CD8-positive, alpha-beta memory T cell (primary cell): ENCODE results near the gene PLA2G2F. TPM values are rescaled to one million over a fixed set of nuclear protein-coding genes. Genes with fewer than 3 reads are reported as not detected.
A peak's percentile ranks its signal among the peaks of the same experiment; 100 is the strongest.

ENCODE experiments used
- CTCF ChIA-PET: fragments of 350-600 bp; sonication (Branson Sonifier 250); formaldehyde crosslinking; loops from one replicate; lab custom pipeline; 2021; ENCODE audit warnings: antibody characterized with exemption; lab: Charles Lee
- POLR2A ChIA-PET: fragments of 350-600 bp; sonication (Branson Sonifier 250); formaldehyde crosslinking; loops from one replicate; lab custom pipeline; 2021; ENCODE audit warnings: antibody characterized with exemption; lab: Charles Lee
- DNase-seq, 5 donors: peaks; one replicate each; pipeline versions ENCODE4 v3.0.0 to v3.0.0-alpha.2; 2020 to 2022; ENCODE audit warnings: mixed read lengths in 1 of 5
- H3K27ac ChIP-seq: one replicate; pipeline ENCODE4 v1.7.0; 2013; ENCODE audit warnings: low read depth, mild to moderate bottlenecking, low read length, moderate library complexity
- H3K27me3 ChIP-seq: 2 replicates; pipeline ENCODE4 v1.7.0; 2013; ENCODE audit warnings: low read length, mild to moderate bottlenecking; ENCODE audit not compliant: insufficient read depth, poor library complexity, severe bottlenecking
- H3K36me3 ChIP-seq: 2 replicates; pipeline ENCODE4 v1.7.0; 2013; ENCODE audit warnings: mild to moderate bottlenecking, low read length, moderate library complexity; ENCODE audit not compliant: insufficient read depth
- H3K4me1 ChIP-seq: 2 replicates; pipeline ENCODE4 v1.7.0; 2013; ENCODE audit warnings: mild to moderate bottlenecking, low read length, moderate library complexity; ENCODE audit not compliant: insufficient read depth
- H3K4me3 ChIP-seq: 2 replicates; pipeline ENCODE4 v1.7.0; 2013; ENCODE audit warnings: mild to moderate bottlenecking, low read length
- H3K9me3 ChIP-seq: 2 replicates; pipeline ENCODE4 v1.7.0; 2013; ENCODE audit warnings: mild to moderate bottlenecking, low read length
- H3K27ac Mint-ChIP-seq, 8 donors: one replicate each; pipeline ENCODE4 v1.8.0; 2020 to 2021; ENCODE audit warnings: mixed read lengths in 8 of 8, mild to moderate bottlenecking in 6 of 8, inconsistent platforms in 3 of 8, moderate library complexity in 3 of 8
- H3K27me3 Mint-ChIP-seq, 2 donors: one replicate each; pipeline ENCODE4 v1.8.0; 2020 to 2021; ENCODE audit warnings: mixed read lengths in 2 of 2, mild to moderate bottlenecking in 1 of 2, moderate library complexity in 1 of 2
- H3K36me3 Mint-ChIP-seq, 3 donors: one replicate each; pipeline ENCODE4 v1.8.0; 2020 to 2021; ENCODE audit warnings: mixed read lengths in 3 of 3, inconsistent platforms in 1 of 3, mild to moderate bottlenecking in 1 of 3
- H3K4me1 Mint-ChIP-seq, 3 donors: one replicate each; pipeline ENCODE4 v1.8.0; 2020 to 2021; ENCODE audit warnings: mixed read lengths in 3 of 3, inconsistent platforms in 1 of 3, mild to moderate bottlenecking in 1 of 3
- H3K4me3 Mint-ChIP-seq, 7 donors: one replicate each; pipeline ENCODE4 v1.8.0; 2020 to 2021; ENCODE audit warnings: mixed read lengths in 7 of 7, mild to moderate bottlenecking in 6 of 7, moderate library complexity in 4 of 7, inconsistent platforms in 2 of 7
- H3K9me3 Mint-ChIP-seq, 5 donors: one replicate each; pipeline ENCODE4 v1.8.0; 2020 to 2022; ENCODE audit warnings: mixed read lengths in 5 of 5, mild to moderate bottlenecking in 3 of 5, moderate library complexity in 2 of 5, inconsistent platforms in 1 of 5
- polyA plus RNA-seq: library from polyadenylated mRNA; unstranded; fragments of 300-500 nt; fragmentation: Illumina TruSeq; gene quantifications from one replicate; pipeline ENCODE4 v1.2.3, GENCODE V29; 2021
- total RNA-seq, 2 experiments: library from RNA; stranded (reverse); gene quantifications; one replicate each; pipeline ENCODE4 v1.2.3, GENCODE V29; 2021

The PLA2G2F gene
- total and polyA plus RNA-seq, 3 experiments from 2014 or later: not detected

- no peak for DNase-seq
- Mint-ChIP-seq H3K27ac (no peak within 1 kb of the TSS), H3K27me3 (peaks cover 10 to 49% of the 10 kb centered on the region in 2 donors), H3K4me3 (no peak within 1 kb of the TSS), H3K9me3 (no peaks in the 10 kb centered on the region), H3K4me1 (no peaks in the 10 kb centered on the region), H3K36me3 (no peaks in the 10 kb centered on the region)
- ChIA-PET CTCF (no interaction called here), POLR2A (no interaction called here)
- no peaks in the 10 kb centered on the region for H3K9me3 ChIP-seq
- peaks cover 4% of the 10 kb centered on the region for H3K27me3 ChIP-seq
- H3K36me3 ChIP-seq: no peaks in the 10 kb centered on the region
- no peak within 1 kb of the TSS for H3K27ac ChIP-seq
- H3K4me3 ChIP-seq: no peak within 1 kb of the TSS
- no peaks in the 10 kb centered on the region for H3K4me1 ChIP-seq
These were observed 19.8 kb upstream of the PLA2G2F start, which contains the start of gene PLA2G2D for GRCh38 chr1:20119347-20119746. Gene PLA2G2D (minus strand): TSS chr1:20119536. CDS start chr1:20119498, 38 bp downstream.

GRCh38 chr1:20120796-20121195 lies 18.3 kb upstream of the PLA2G2F start:
- H3K36me3 Mint-ChIP-seq: no peaks in the 10 kb centered on the region
- ChIA-PET CTCF (interaction anchor here (1.1 kb wide), 1 partner anchor 31 kb away, joined by 4 read pairs; no protein-coding TSS in a partner anchor), POLR2A (no interaction called here)
- Histone ChIP-seq H3K4me1 (no peaks in the 10 kb centered on the region), H3K9me3 (no peaks in the 10 kb centered on the region), H3K27me3 (peaks cover 4% of the 10 kb centered on the region), H3K4me3 (no peak overlapping the region), H3K27ac (no peak overlapping the region), H3K36me3 (no peaks in the 10 kb centered on the region)
- peak overlapping the region in 1 of 8 donors; percentile 26 for H3K27ac Mint-ChIP-seq
- no peaks in the 10 kb centered on the region for H3K9me3 Mint-ChIP-seq
- no peak for DNase-seq
- H3K27me3 Mint-ChIP-seq: peaks cover 11 to 50% of the 10 kb centered on the region in 2 donors
- H3K4me1 Mint-ChIP-seq: no peaks in the 10 kb centered on the region
- no peak overlapping the region for H3K4me3 Mint-ChIP-seq

DNA sequence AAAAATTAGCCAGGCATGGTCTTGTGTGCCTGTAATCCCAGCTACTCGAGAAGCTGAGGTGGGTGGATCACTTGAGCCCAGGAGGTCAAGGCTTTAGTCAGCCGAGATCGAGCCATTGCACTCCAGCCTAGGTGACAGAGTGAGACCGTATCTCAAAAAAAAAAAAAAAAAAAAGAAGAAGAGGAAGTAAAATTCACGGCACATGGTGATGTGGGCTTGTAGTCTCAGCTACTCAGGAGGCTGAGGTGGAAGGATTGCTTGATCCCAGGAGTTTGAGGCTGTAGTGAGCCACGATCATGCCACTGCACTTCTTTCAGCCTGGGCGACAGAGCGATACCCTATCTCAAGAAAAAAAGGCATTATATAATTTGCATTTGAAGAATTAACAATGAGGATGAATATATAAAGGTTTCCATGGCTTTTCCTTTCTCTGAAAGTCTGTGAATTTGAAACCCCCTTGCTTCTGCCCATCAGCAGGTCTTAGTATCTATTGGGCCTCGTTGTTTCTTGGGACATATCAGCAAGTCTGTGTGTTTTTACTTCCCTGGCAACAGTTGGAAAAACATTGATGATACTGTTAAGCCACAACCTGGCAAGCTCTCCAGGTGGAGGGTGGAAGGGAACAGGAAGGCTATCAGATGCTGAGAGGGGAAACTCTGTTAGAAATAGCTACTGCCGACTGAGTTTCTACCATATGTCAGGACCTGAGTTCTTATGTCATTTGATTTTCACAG lies 15.2 kb upstream of the PLA2G2F start:
- Histone ChIP-seq H3K9me3 (no peaks in the 10 kb centered on the region), H3K4me1 (no peaks in the 10 kb centered on the region), H3K4me3 (no peak overlapping the region), H3K27me3 (no peaks in the 10 kb centered on the region), H3K36me3 (no peaks in the 10 kb centered on the region), H3K27ac (no peak overlapping the region)
- Mint-ChIP-seq H3K27me3 (peaks cover 7 to 39% of the 10 kb centered on the region in 2 donors), H3K4me1 (no peaks in the 10 kb centered on the region), H3K27ac (no peak overlapping the region), H3K4me3 (no peak overlapping the region), H3K9me3 (peaks cover 0 to 3% (median 0%) of the 10 kb centered on the region in 5 donors), H3K36me3 (no peaks in the 10 kb centered on the region)
- CTCF ChIA-PET: no interaction called here
- DNase-seq: no peak
- POLR2A ChIA-PET: no interaction called here

- peaks cover 0 to 3% (median under 1%) of the 10 kb centered on the region in 5 donors for H3K9me3 Mint-ChIP-seq
- H3K4me3 Mint-ChIP-seq: no peak overlapping the region
- no peaks in the 10 kb centered on the region for H3K4me1 Mint-ChIP-seq
- no peaks in the 10 kb centered on the region for H3K36me3 ChIP-seq
- no peaks in the 10 kb centered on the region for H3K4me1 ChIP-seq
- CTCF ChIA-PET: no interaction called here
- no peak for DNase-seq
- peaks cover 7 to 39% of the 10 kb centered on the region in 2 donors for H3K27me3 Mint-ChIP-seq
- no peaks in the 10 kb centered on the region for H3K27me3 ChIP-seq
- H3K27ac ChIP-seq: no peak overlapping the region
- no peaks in the 10 kb centered on the region for H3K36me3 Mint-ChIP-seq
- POLR2A ChIA-PET: no interaction called here
- no peaks in the 10 kb centered on the region for H3K9me3 ChIP-seq
- H3K4me3 ChIP-seq: no peak overlapping the region
- no peak overlapping the region for H3K27ac Mint-ChIP-seq
These were observed 14.6 kb upstream of the PLA2G2F start for GRCh38 chr1:20124456-20125057.

- H3K4me1 Mint-ChIP-seq: no peaks in the 10 kb centered on the region
- ChIA-PET POLR2A (no interaction called here), CTCF (no interaction called here)
- Histone ChIP-seq H3K4me3 (no peak overlapping the region), H3K4me1 (no peaks in the 10 kb centered on the region), H3K9me3 (no peaks in the 10 kb centered on the region), H3K27me3 (no peaks in the 10 kb centered on the region), H3K27ac (no peak overlapping the region), H3K36me3 (no peaks in the 10 kb centered on the region)
- no peak overlapping the region for H3K4me3 Mint-ChIP-seq
- H3K27me3 Mint-ChIP-seq: peaks cover 7 to 34% of the 10 kb centered on the region in 2 donors
- no peak for DNase-seq
- H3K9me3 Mint-ChIP-seq: peaks cover 0 to 8% (median 3%) of the 10 kb centered on the region in 5 donors
- no peaks in the 10 kb centered on the region for H3K36me3 Mint-ChIP-seq
- no peak overlapping the region for H3K27ac Mint-ChIP-seq
These were observed 14.0 kb upstream of the PLA2G2F start for GRCh38 chr1:20125100-20125499.

- no peaks in the 10 kb centered on the region for H3K27me3 ChIP-seq
- H3K4me1 ChIP-seq: no peaks in the 10 kb centered on the region
- H3K9me3 ChIP-seq: no peaks in the 10 kb centered on the region
- Mint-ChIP-seq H3K4me1 (no peaks in the 10 kb centered on the region), H3K4me3 (no peak overlapping the region), H3K36me3 (no peaks in the 10 kb centered on the region), H3K27ac (no peak overlapping the region), H3K27me3 (peaks cover 7 to 26% of the 10 kb centered on the region in 2 donors), H3K9me3 (peaks cover 0 to 11% (median 3%) of the 10 kb centered on the region in 5 donors)
- H3K27ac ChIP-seq: no peak overlapping the region
- no peak for DNase-seq
- H3K36me3 ChIP-seq: no peaks in the 10 kb centered on the region
- ChIA-PET POLR2A (no interaction called here), CTCF (no interaction called here)
- H3K4me3 ChIP-seq: no peak overlapping the region
These were observed 12.9 kb upstream of the PLA2G2F start for GRCh38 chr1:20126041-20126805.

DNA sequence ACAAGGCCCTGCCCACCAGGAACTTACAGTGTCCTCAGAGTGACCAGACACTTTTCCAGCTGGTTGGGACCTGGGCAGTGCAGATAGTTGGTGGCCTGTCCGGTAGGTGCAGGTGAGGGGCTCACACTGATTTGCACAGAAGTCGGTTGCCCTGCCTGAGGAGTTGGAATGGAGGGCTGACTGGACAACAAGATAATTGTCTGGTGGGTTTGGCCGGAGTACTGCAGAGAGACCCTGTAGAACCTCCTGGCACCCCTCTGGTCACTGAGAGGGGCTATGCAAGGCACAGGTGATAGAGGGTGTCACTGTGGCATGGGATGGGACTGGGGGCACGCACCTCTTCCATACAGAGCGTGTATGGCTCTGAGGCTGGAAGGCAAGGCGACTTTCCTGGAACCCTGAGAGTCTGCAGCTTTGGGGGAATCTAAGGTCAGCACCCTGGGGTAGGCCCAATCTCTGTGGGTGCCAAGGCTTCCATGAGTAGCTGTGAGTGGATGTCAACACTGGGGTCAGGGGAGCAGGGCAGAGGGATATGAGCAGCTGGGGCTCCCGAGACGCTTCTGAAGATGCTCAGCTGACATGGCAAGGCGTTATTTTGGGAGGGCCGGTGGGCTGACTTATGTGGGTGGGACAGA lies 12.2 kb upstream of the PLA2G2F start:
- no peak overlapping the region for H3K27ac Mint-ChIP-seq
- Histone ChIP-seq H3K4me1 (no peaks in the 10 kb centered on the region), H3K9me3 (no peaks in the 10 kb centered on the region), H3K27ac (no peak overlapping the region), H3K36me3 (no peaks in the 10 kb centered on the region), H3K4me3 (no peak overlapping the region), H3K27me3 (no peaks in the 10 kb centered on the region)
- no peak for DNase-seq
- no peaks in the 10 kb centered on the region for H3K36me3 Mint-ChIP-seq
- POLR2A ChIA-PET: no interaction called here
- no peaks in the 10 kb centered on the region for H3K4me1 Mint-ChIP-seq
- H3K4me3 Mint-ChIP-seq: no peak overlapping the region
- CTCF ChIA-PET: no interaction called here
- peaks cover 0 to 13% (median 3%) of the 10 kb centered on the region in 5 donors for H3K9me3 Mint-ChIP-seq
- H3K27me3 Mint-ChIP-seq: peaks cover 9 to 20% of the 10 kb centered on the region in 2 donors
